GM06990 (cell line): Measurements from ENCODE around the gene YPEL5.

Experiments used
- DNase-seq: peaks from one replicate; pipeline ENCODE4 v3.0.0-alpha.2; 2011; ENCODE audit not compliant: insufficient read length; ENCODE audit errors: extremely low read depth
- H3K27me3 ChIP-seq: replicated peaks from 2 replicates; pipeline ENCODE4 v1.6.0; 2011; ENCODE audit warnings: low read length; ENCODE audit not compliant: control insufficient read depth, insufficient read depth
- H3K36me3 ChIP-seq: 2 replicates; pipeline ENCODE4 v1.5.1; 2011; ENCODE audit warnings: low read length; ENCODE audit not compliant: control insufficient read depth, insufficient read depth
- H3K4me3 ChIP-seq: replicated peaks from 2 replicates; pipeline ENCODE4 v1.5.1; 2011; ENCODE audit warnings: low read depth, mild to moderate bottlenecking, control low read depth, low read length
- CTCF ChIP-seq: IDR thresholded peaks from 2 replicates; pipeline ENCODE4 v1.5.1; 2011; ENCODE audit warnings: low read length, control low read depth, mild to moderate bottlenecking, inconsistent platforms; ENCODE audit not compliant: insufficient read depth, poor library complexity, severe bottlenecking

YPEL5 gene

GRCh38 chr2:30209227-30209626 is 62.4 kb downstream of the YPEL5 start:
- no peak for DNase-seq
- no peaks in the 10 kb centered on the region for H3K36me3 ChIP-seq
- no peak overlapping the region for H3K4me3 ChIP-seq
- TF ChIP-seq CTCF, result no peak
- no peaks in the 10 kb centered on the region for H3K27me3 ChIP-seq
